Stomach (tissue), 4 donors: ENCODE results near the gene C4orf50.

ENCODE experiments used
- CTCF ChIP-seq, 7 experiments: fragments of 450-650 bp in 4 of 7; fragments of 200-600 bp in 3 of 7; sonication (generic) in 3 of 7; IDR thresholded peaks; one replicate each; pipeline ENCODE4 v1.5.1; 2016 to 2019; ENCODE audit warnings: antibody characterized with exemption in 7 of 7, control low read depth in 2 of 7, mild to moderate bottlenecking in 1 of 7
- POLR2AphosphoS5 ChIP-seq, 3 donors: sonication (generic); formaldehyde crosslinking; IDR thresholded peaks; one replicate each; pipeline ENCODE4 v1.6.1; 2016; ENCODE audit warnings: antibody characterized with exemption in 3 of 3

GRCh38 chr4:5854929-5855328 lies 163.3 kb downstream of the C4orf50 start:
- no peak for TF ChIP-seq CTCF (IDR thresholded peaks at IDR 0.05)
- no peak for TF ChIP-seq POLR2AphosphoS5 (IDR thresholded peaks at IDR 0.05)
